CD4-positive, alpha-beta T cell (primary cell): ENCODE results near the gene C3orf70. TPM values are rescaled to one million over a fixed set of nuclear protein-coding genes. Genes with fewer than 3 reads are reported as not detected.
"Not testable (repeated sequence)": the region's sequence is repeated elsewhere in the genome, so short reads cannot be mapped to it uniquely, and the experiment has no call there.

Experiments
- ATAC-seq: fragments of 200-7000 bp; cut with Tn5 transposase; one replicate; pipeline ENCODE4 v1.10.0; 2022; ENCODE audit warnings: mild to moderate bottlenecking; ENCODE audit not compliant: poor library complexity
- CTCF ChIA-PET: fragments of 350-600 bp; sonication (Branson Sonifier 250); formaldehyde crosslinking; loops from one replicate; lab custom pipeline; 2021; ENCODE audit warnings: antibody characterized with exemption, inconsistent platforms; lab: Charles Lee
- POLR2A ChIA-PET: fragments of 350-600 bp; sonication (Branson Sonifier 250); formaldehyde crosslinking; loops from one replicate; lab custom pipeline; 2021; ENCODE audit warnings: antibody characterized with exemption, inconsistent platforms; lab: Charles Lee
- DNase-seq, 14 experiments: peaks; one replicate each; pipeline ENCODE4 v3.0.0-alpha.2; 2013 to 2020; ENCODE audit warnings: mixed read lengths in 2 of 14
- H3K27ac ChIP-seq, 2 donors: one replicate each; pipeline versions ENCODE4 v1.5.1 to v1.7.0; 2013; ENCODE audit warnings: low read length in 2 of 2, low read depth in 1 of 2, mild to moderate bottlenecking in 1 of 2
- H3K27me3 ChIP-seq, 2 experiments: 1 replicate in 1 of 2; 2 replicates in 1 of 2; pipeline versions ENCODE4 v1.6.1 to v1.7.0; 2013; ENCODE audit warnings: low read length in 2 of 2, control low read depth in 1 of 2, mild to moderate bottlenecking in 1 of 2, moderate library complexity in 1 of 2; ENCODE audit not compliant: insufficient read depth in 2 of 2, control insufficient read depth in 1 of 2
- H3K36me3 ChIP-seq: one replicate; pipeline ENCODE4 v1.6.1; 2013; ENCODE audit warnings: low read length, control low read depth; ENCODE audit not compliant: insufficient read depth
- H3K4me1 ChIP-seq: one replicate; pipeline ENCODE4 v1.6.1; 2013; ENCODE audit warnings: low read length, control low read depth; ENCODE audit not compliant: insufficient read depth
- H3K4me3 ChIP-seq: one replicate; pipeline ENCODE4 v1.5.1; 2013; ENCODE audit warnings: mild to moderate bottlenecking, low read length, moderate library complexity
- H3K9me3 ChIP-seq, 2 experiments: 1 replicate in 1 of 2; 2 replicates in 1 of 2; pipeline versions ENCODE4 v1.6.1 to v1.7.0; 2013; ENCODE audit warnings: low read length in 2 of 2, mild to moderate bottlenecking in 2 of 2, control low read depth in 1 of 2, moderate library complexity in 1 of 2; ENCODE audit not compliant: control insufficient read depth in 1 of 2, insufficient read depth in 1 of 2
- H3K27ac Mint-ChIP-seq: one replicate; pipeline ENCODE4 v1.8.0; 2020; ENCODE audit warnings: mixed read lengths
- H3K27me3 Mint-ChIP-seq: one replicate; pipeline ENCODE4 v1.8.0; 2021; ENCODE audit warnings: mixed read lengths
- H3K36me3 Mint-ChIP-seq: one replicate; pipeline ENCODE4 v1.8.0; 2021; ENCODE audit warnings: low read depth, mixed read lengths
- H3K4me1 Mint-ChIP-seq: one replicate; pipeline ENCODE4 v1.8.0; 2021; ENCODE audit warnings: low read depth, mixed read lengths
- H3K4me3 Mint-ChIP-seq: one replicate; pipeline ENCODE4 v1.8.0; 2020; ENCODE audit warnings: mild to moderate bottlenecking, mixed read lengths
- H3K9me3 Mint-ChIP-seq: one replicate; pipeline ENCODE4 v1.8.0; 2020; ENCODE audit warnings: mixed read lengths
- CTCF ChIP-seq: fragments of 200-600 bp; IDR thresholded peaks from one replicate; pipeline ENCODE4 v1.8.0; 2022; ENCODE audit warnings: antibody characterized with exemption, mild to moderate bottlenecking
- intact Hi-C, 2 experiments: fragments of 100-400 bp; cut with DNase I in 1 of 2; cut with micrococcal nuclease in 1 of 2; formaldehyde crosslinking; loops; one replicate each; pipeline versions ENCODE4 v1.15.1 to v1.9.0; 2023 to 2025; cut with DNase I, micrococcal nuclease
- total RNA-seq, 174 experiments: library from RNA in 2 of 174; stranded (reverse) in 2 of 174; gene quantifications; one replicate each; pipeline ENCODE4 v1.2.3 and lab custom pipeline; 2021 to 2026

C3orf70 gene
- total RNA-seq, 2 experiments from 2014 or later: not detected

GRCh38 chr3:185115371-185115770 is 37.5 kb downstream of the C3orf70 start:
- H3K36me3 Mint-ChIP-seq: no peaks in the 10 kb centered on the region
- H3K27me3 Mint-ChIP-seq: peaks cover 37% of the 10 kb centered on the region
- no peak overlapping the region for H3K4me3 Mint-ChIP-seq
- DNase-seq (no peak), ATAC-seq (no peak)
- no peak overlapping the region for H3K27ac Mint-ChIP-seq
- no peak for TF ChIP-seq CTCF
- no peaks in the 10 kb centered on the region for H3K4me1 ChIP-seq
- intact Hi-C loops: no loop called here
- no peaks in the 10 kb centered on the region for H3K4me1 Mint-ChIP-seq
- peaks cover 2 to 4% of the 10 kb centered on the region in 2 experiments for H3K27me3 ChIP-seq
- POLR2A ChIA-PET: no interaction called here
- H3K36me3 ChIP-seq: no peaks in the 10 kb centered on the region
- H3K9me3 Mint-ChIP-seq: no peaks in the 10 kb centered on the region
- no peak overlapping the region for H3K27ac ChIP-seq
- H3K9me3 ChIP-seq: no peaks in the 10 kb centered on the region
- H3K4me3 ChIP-seq: no peak overlapping the region
- CTCF ChIA-PET: no interaction called here

DNA sequence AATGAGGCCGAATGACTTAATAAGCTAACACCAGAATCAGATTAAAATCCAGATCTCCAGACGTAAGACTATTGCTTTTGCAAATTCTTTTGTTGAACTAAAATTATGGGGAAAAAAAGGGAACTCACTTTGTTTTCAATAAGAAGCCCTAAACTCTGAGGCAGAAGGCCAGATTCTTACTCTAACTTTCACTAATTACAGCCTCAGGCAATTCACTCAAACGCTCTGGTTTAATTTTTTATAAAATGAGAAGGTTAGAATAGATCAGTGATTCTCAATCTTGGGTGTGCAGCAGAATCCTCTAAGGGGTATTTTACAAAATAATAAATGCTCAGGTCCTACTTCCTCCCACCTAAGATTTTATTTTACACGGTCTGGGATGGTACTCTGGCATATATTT is 38.1 kb downstream of the C3orf70 start:
- Mint-ChIP-seq H3K27me3 (peaks cover 34% of the 10 kb centered on the region), H3K9me3 (no peaks in the 10 kb centered on the region), H3K4me3 (no peak overlapping the region), H3K27ac (no peak overlapping the region), H3K36me3 (no peaks in the 10 kb centered on the region), H3K4me1 (no peaks in the 10 kb centered on the region)
- Histone ChIP-seq H3K27me3 (peaks cover 2 to 4% of the 10 kb centered on the region in 2 experiments), H3K4me1 (no peaks in the 10 kb centered on the region), H3K9me3 (no peaks in the 10 kb centered on the region), H3K27ac (no peak overlapping the region), H3K36me3 (no peaks in the 10 kb centered on the region), H3K4me3 (no peak overlapping the region)
- intact Hi-C loops: no loop called here
- TF ChIP-seq CTCF: no peak
- DNase-seq (no peak), ATAC-seq (no peak)
- ChIA-PET CTCF (no interaction called here), POLR2A (no interaction called here)

DNA sequence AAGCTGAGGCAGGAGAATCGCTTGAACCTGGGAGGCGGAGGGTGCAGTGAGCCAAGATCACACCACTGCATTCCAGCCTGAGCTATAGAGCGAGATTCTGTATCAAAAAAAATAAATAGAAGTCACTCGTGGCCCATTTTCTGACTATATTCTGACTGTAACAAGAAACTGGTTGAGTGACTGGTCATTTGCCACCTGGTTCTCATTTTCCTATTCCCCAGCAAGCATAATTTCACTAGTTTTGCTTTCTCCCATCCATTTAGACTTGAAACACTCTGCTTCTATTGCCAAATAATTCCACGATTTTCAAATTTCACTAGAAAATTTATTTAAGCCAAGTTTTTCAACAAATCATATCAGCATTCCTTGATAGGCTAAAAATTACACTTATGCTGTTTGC is 40.7 kb downstream of the C3orf70 start:
- no peaks in the 10 kb centered on the region for H3K36me3 ChIP-seq
- no peak overlapping the region for H3K4me3 Mint-ChIP-seq
- CTCF ChIA-PET: no interaction called here
- H3K27me3 ChIP-seq: peaks cover 2 to 4% of the 10 kb centered on the region in 2 experiments
- peaks cover 37% of the 10 kb centered on the region for H3K27me3 Mint-ChIP-seq
- intact Hi-C loops: no loop called here
- no peaks in the 10 kb centered on the region for H3K4me1 ChIP-seq
- no peaks in the 10 kb centered on the region for H3K9me3 Mint-ChIP-seq
- TF ChIP-seq CTCF: no peak
- no peak overlapping the region for H3K4me3 ChIP-seq
- ATAC-seq (no peak), DNase-seq (no peak)
- H3K36me3 Mint-ChIP-seq: no peaks in the 10 kb centered on the region
- H3K27ac Mint-ChIP-seq: no peak overlapping the region
- H3K9me3 ChIP-seq: no peaks in the 10 kb centered on the region
- POLR2A ChIA-PET: no interaction called here
- no peaks in the 10 kb centered on the region for H3K4me1 Mint-ChIP-seq
- H3K27ac ChIP-seq: no peak overlapping the region

GRCh38 chr3:185109012-185109411 is 43.8 kb downstream of the C3orf70 start:
- intact Hi-C loops, POLR2A ChIA-PET, H3K36me3 Mint-ChIP-seq, H3K27ac ChIP-seq, CTCF ChIA-PET, H3K27me3 ChIP-seq, H3K9me3 ChIP-seq, H3K36me3 ChIP-seq, H3K4me1 ChIP-seq, H3K4me3 Mint-ChIP-seq, DNase-seq, H3K4me1 Mint-ChIP-seq, H3K4me3 ChIP-seq, H3K27ac Mint-ChIP-seq, ATAC-seq, H3K9me3 Mint-ChIP-seq: not testable (repeated sequence)
- peaks cover 36% of the 10 kb centered on the region for H3K27me3 Mint-ChIP-seq

GRCh38 chr3:185106256-185106890 is 46.5 kb downstream of the C3orf70 start:
- H3K27ac ChIP-seq, H3K27me3 ChIP-seq, H3K36me3 Mint-ChIP-seq, H3K4me1 Mint-ChIP-seq, ATAC-seq, H3K9me3 ChIP-seq, DNase-seq, H3K4me3 Mint-ChIP-seq, H3K4me3 ChIP-seq, H3K9me3 Mint-ChIP-seq, intact Hi-C loops, CTCF ChIA-PET, H3K27ac Mint-ChIP-seq, POLR2A ChIA-PET, H3K36me3 ChIP-seq, H3K4me1 ChIP-seq: not testable (repeated sequence)
- H3K27me3 Mint-ChIP-seq: peaks cover 40% of the 10 kb centered on the region
